PC-9 (cell line): ENCODE measurements around the gene FAM200B.

Source experiments
- EZH2 ChIP-seq: fragments of 200-600 bp; sonication (generic); IDR thresholded peaks from 2 replicates; pipeline ENCODE4 v1.8.0; 2017; ENCODE audit warnings: antibody characterized with exemption, low read depth
- TF ChIP-seq, protein P1 (sequence below): fragments of 200-600 bp; sonication (generic); conservative IDR thresholded peaks from 2 replicates; pipeline ENCODE4 v1.6.1; 2017; ENCODE audit warnings: mixed run types, antibody characterized with exemption, mild to moderate bottlenecking, moderate library complexity

DNA sequence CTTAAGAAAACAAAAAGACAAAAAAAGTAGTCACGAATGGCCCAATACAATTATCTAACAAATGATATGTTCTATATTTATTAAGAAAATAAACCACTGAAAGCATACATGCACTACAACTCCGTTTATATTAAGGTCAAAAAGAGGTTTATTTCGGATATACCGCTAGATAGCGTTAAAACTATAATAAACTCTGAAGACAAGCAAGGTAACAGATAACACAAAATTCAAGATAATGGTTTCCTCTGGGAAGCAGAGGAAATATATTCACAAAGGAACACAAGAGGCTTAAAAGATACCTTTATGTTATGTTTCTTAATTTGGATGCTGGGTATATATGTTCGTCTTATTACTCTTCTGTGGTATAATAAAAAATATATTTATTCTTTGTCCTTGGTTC lies 4.7 kb upstream of the FAM200B start:
- TF ChIP-seq, protein P1, sequence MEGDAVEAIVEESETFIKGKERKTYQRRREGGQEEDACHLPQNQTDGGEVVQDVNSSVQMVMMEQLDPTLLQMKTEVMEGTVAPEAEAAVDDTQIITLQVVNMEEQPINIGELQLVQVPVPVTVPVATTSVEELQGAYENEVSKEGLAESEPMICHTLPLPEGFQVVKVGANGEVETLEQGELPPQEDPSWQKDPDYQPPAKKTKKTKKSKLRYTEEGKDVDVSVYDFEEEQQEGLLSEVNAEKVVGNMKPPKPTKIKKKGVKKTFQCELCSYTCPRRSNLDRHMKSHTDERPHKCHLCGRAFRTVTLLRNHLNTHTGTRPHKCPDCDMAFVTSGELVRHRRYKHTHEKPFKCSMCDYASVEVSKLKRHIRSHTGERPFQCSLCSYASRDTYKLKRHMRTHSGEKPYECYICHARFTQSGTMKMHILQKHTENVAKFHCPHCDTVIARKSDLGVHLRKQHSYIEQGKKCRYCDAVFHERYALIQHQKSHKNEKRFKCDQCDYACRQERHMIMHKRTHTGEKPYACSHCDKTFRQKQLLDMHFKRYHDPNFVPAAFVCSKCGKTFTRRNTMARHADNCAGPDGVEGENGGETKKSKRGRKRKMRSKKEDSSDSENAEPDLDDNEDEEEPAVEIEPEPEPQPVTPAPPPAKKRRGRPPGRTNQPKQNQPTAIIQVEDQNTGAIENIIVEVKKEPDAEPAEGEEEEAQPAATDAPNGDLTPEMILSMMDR, result no peak
- no peak for TF ChIP-seq EZH2
